GM18870 (cell line): ENCODE data around the gene POU2F3.

Source experiments
- ATAC-seq: cut with Tn5 transposase; IDR thresholded peaks from one replicate; pipeline ENCODE4 v1.9.1; 2021; ENCODE audit warnings: moderate library complexity; ENCODE audit not compliant: unreplicated experiment

Gene POU2F3

GRCh38 chr11:120210626-120211521 lies 29.1 kb upstream of the POU2F3 start, which contains the start of gene OAF:
Gene OAF (plus strand): TSS chr11:120211032. CDS start chr11:120211280, 248 bp downstream.
- no peak for ATAC-seq

GRCh38 chr11:120211522-120212258 lies 28.2 kb upstream of the POU2F3 start:
- ATAC-seq, result no peak

- no peak for ATAC-seq
Measured at GRCh38 chr11:120212259-120212878, 27.6 kb upstream of the POU2F3 start.

- no peak for ATAC-seq
Measured at GRCh38 chr11:120212926-120213325, 27.0 kb upstream of the POU2F3 start.

- no peak for ATAC-seq
Measured at GRCh38 chr11:120214581-120214980, 25.4 kb upstream of the POU2F3 start.

- no peak for ATAC-seq
Measured at GRCh38 chr11:120215634-120216033, 24.3 kb upstream of the POU2F3 start.

GRCh38 chr11:120216426-120217102 lies 23.4 kb upstream of the POU2F3 start:
- no peak for ATAC-seq

- ATAC-seq, result no peak
Measured at GRCh38 chr11:120217526-120217925, 22.4 kb upstream of the POU2F3 start.

GRCh38 chr11:120217941-120218694 lies 21.8 kb upstream of the POU2F3 start:
- no peak for ATAC-seq

GRCh38 chr11:120218695-120219033 lies 21.3 kb upstream of the POU2F3 start:
- ATAC-seq, result no peak

- no peak for ATAC-seq
Measured at GRCh38 chr11:120219232-120219937, 20.6 kb upstream of the POU2F3 start.

- no peak for ATAC-seq
Measured at GRCh38 chr11:120219938-120220746, 19.8 kb upstream of the POU2F3 start.

GRCh38 chr11:120220747-120221037 lies 19.2 kb upstream of the POU2F3 start:
- ATAC-seq, result no peak

GRCh38 chr11:120221115-120221752 lies 18.7 kb upstream of the POU2F3 start:
- ATAC-seq, result no peak

GRCh38 chr11:120222916-120223315 lies 17.0 kb upstream of the POU2F3 start:
- ATAC-seq, result no peak

GRCh38 chr11:120223793-120224192 lies 16.1 kb upstream of the POU2F3 start:
- ATAC-seq, result no peak

GRCh38 chr11:120224361-120224760 lies 15.6 kb upstream of the POU2F3 start:
- no peak for ATAC-seq
